GM12878 (cell line): ENCODE measurements around the gene GNAT3. TPM values are rescaled to one million over a fixed set of nuclear protein-coding genes. Genes with fewer than 3 reads are reported as not detected.

Experiments used
- ATAC-seq: fragments of 200-7000 bp; cut with Tn5 transposase; 3 replicates; pipeline ENCODE4 v1.9.1; 2020; ENCODE audit warnings: mild to moderate bottlenecking, moderate library complexity
- BruUV-seq: library from RNA; stranded (reverse); fragments of 400-500 nt; replicated peaks from 2 replicates; lab custom pipeline; 2021; lab: Mats Ljungman, UMichigan
- CTCF ChIA-PET: fragments of 300-600 bp; sonication (Branson Sonifier 250); formaldehyde crosslinking; extraction: SDS; loops from one replicate; lab custom pipeline; 2021; ENCODE audit warnings: inconsistent platforms; lab: Yijun Ruan, JAX
- POLR2A ChIA-PET: fragments of 350-600 bp; formaldehyde crosslinking; extraction: SDS; loops from one replicate; lab custom pipeline; 2021; ENCODE audit warnings: inconsistent platforms; lab: Charles Lee
- RAD21 ChIA-PET: fragments of 300-600 bp; sonication (Branson Sonifier 250); formaldehyde crosslinking; loops from one replicate; lab custom pipeline; 2023; ENCODE audit warnings: antibody characterized with exemption; ENCODE audit not compliant: unreplicated experiment; lab: Charles Lee
- SMC1A ChIA-PET: fragments of 300-600 bp; sonication (Branson Sonifier 250); formaldehyde crosslinking; loops from one replicate; lab custom pipeline; 2023; ENCODE audit not compliant: unreplicated experiment, uncharacterized antibody; lab: Charles Lee
- DNase-seq: peaks from one replicate; pipeline ENCODE4 v3.0.0-alpha.2; 2011; ENCODE audit warnings: low read depth, low spot score
- FAIRE-seq: peaks from 3 replicates; lab custom pipeline; 2011; peaks lifted over from hg19 to GRCh38; lab: Jason Lieb, UNC
- H2AFZ ChIP-seq: 2 replicates; pipeline ENCODE4 v1.6.0; 2011; ENCODE audit warnings: low read depth, low read length, control low read depth; ENCODE audit not compliant: control insufficient read depth
- H3K27ac ChIP-seq: 2 replicates; pipeline ENCODE4 v1.5.1; 2011; ENCODE audit warnings: control low read depth; ENCODE audit not compliant: control insufficient read depth, insufficient read depth
- H3K27me3 ChIP-seq, 2 experiments: replicated peaks in 1 of 2; 2 replicates each; pipeline versions ENCODE4 v1.6.0 to v1.6.1; 2011; ENCODE audit warnings: low read length in 1 of 2; ENCODE audit not compliant: control insufficient read depth in 2 of 2, insufficient read depth in 2 of 2
- H3K36me3 ChIP-seq, 2 experiments: 2 replicates each; pipeline ENCODE4 v1.5.1; 2011; ENCODE audit warnings: low read length in 1 of 2; ENCODE audit not compliant: control insufficient read depth in 2 of 2, insufficient read depth in 2 of 2
- H3K4me1 ChIP-seq: 2 replicates; pipeline ENCODE4 v1.6.1; 2011; ENCODE audit warnings: mild to moderate bottlenecking, low read length, moderate library complexity, mixed read lengths; ENCODE audit not compliant: control insufficient read depth, insufficient read depth
- H3K4me2 ChIP-seq: 2 replicates; pipeline ENCODE4 v1.6.0; 2011; ENCODE audit warnings: control low read depth; ENCODE audit not compliant: control insufficient read depth, insufficient read depth
- H3K4me3 ChIP-seq: fragments of 200-600 bp; sonication (generic); 2 replicates; pipeline ENCODE4 v1.5.1; 2016
- H3K79me2 ChIP-seq: 2 replicates; pipeline ENCODE4 v1.6.0; 2011; ENCODE audit warnings: low read length; ENCODE audit not compliant: control insufficient read depth, insufficient read depth
- H3K9ac ChIP-seq: 2 replicates; pipeline ENCODE4 v1.8.0; 2011; ENCODE audit warnings: low read length, control low read depth, mixed read lengths; ENCODE audit not compliant: control insufficient read depth, insufficient read depth
- H3K9me3 ChIP-seq: replicated peaks from 3 replicates; pipeline ENCODE4 v1.5.1; 2011; ENCODE audit warnings: mild to moderate bottlenecking, low read length; ENCODE audit not compliant: control insufficient read depth, insufficient read depth
- H4K20me1 ChIP-seq: 2 replicates; pipeline ENCODE4 v1.6.0; 2011; ENCODE audit not compliant: control insufficient read depth, insufficient read depth
- ATF2 ChIP-seq: IDR thresholded peaks from 2 replicates; pipeline ENCODE4 v1.6.1; 2012; ENCODE audit warnings: low read length, inconsistent platforms
- CEBPZ ChIP-seq: fragments of 150-350 bp; IDR thresholded peaks from 2 replicates; pipeline ENCODE4 v1.6.1; 2016; ENCODE audit warnings: low read depth, low read length
- CREM ChIP-seq: IDR thresholded peaks from 2 replicates; pipeline ENCODE4 v1.6.1; 2014; ENCODE audit warnings: antibody characterized with exemption, low read depth
- EZH2 ChIP-seq: IDR thresholded peaks from 2 replicates; pipeline ENCODE4 v1.6.1; 2012; ENCODE audit warnings: low read depth, mild to moderate bottlenecking, control low read depth, inconsistent platforms, low read length, borderline replicate concordance; ENCODE audit not compliant: control insufficient read depth
- FOXM1 ChIP-seq: IDR thresholded peaks from 2 replicates; pipeline ENCODE4 v1.6.1; 2012; ENCODE audit warnings: low read depth, mild to moderate bottlenecking, inconsistent platforms, low read length, moderate library complexity
- GATAD2B ChIP-seq: fragments of 450-650 bp; conservative IDR thresholded peaks from 2 replicates; pipeline ENCODE4 v1.6.1; 2017; ENCODE audit warnings: low read depth, mild to moderate bottlenecking, moderate library complexity
- IRF4 ChIP-seq: IDR thresholded peaks from 2 replicates; pipeline ENCODE4 v1.6.1; 2011; ENCODE audit warnings: low read depth, low read length
- JUND ChIP-seq: IDR thresholded peaks from 2 replicates; pipeline ENCODE4 v1.6.1; 2012; ENCODE audit warnings: low read depth, mild to moderate bottlenecking, low read length, improper control_type of control experiment, moderate library complexity
- KLF5 ChIP-seq: fragments of 450-650 bp; IDR thresholded peaks from 2 replicates; pipeline ENCODE4 v1.6.1; 2014; ENCODE audit warnings: mild to moderate bottlenecking; ENCODE audit not compliant: partially characterized antibody
- MTA3 ChIP-seq: IDR thresholded peaks from 2 replicates; pipeline ENCODE4 v1.6.1; 2012; ENCODE audit warnings: low read length, inconsistent platforms, borderline replicate concordance
- NFYB ChIP-seq: IDR thresholded peaks from 2 replicates; pipeline ENCODE4 v1.6.1; 2011; ENCODE audit warnings: low read depth, mild to moderate bottlenecking, low read length, improper control_type of control experiment, moderate library complexity; ENCODE audit not compliant: insufficient read depth
- NKRF ChIP-seq: fragments of 450-650 bp; conservative IDR thresholded peaks from 2 replicates; pipeline ENCODE4 v1.6.1; 2017; ENCODE audit warnings: mild to moderate bottlenecking, moderate library complexity
- NR2C2 ChIP-seq: IDR thresholded peaks from 2 replicates; pipeline ENCODE4 v1.6.1; 2011; ENCODE audit warnings: borderline replicate concordance, low read depth; ENCODE audit not compliant: control insufficient read depth, insufficient read length
- RFX5 ChIP-seq: IDR thresholded peaks from 2 replicates; pipeline ENCODE4 v1.6.1; 2011; ENCODE audit warnings: low read depth, low read length, improper control_type of control experiment
- SMC3 ChIP-seq: IDR thresholded peaks from 2 replicates; pipeline ENCODE4 v1.6.1; 2011; ENCODE audit warnings: low read length, improper control_type of control experiment, borderline replicate concordance
- SPI1 ChIP-seq: IDR thresholded peaks from 2 replicates; pipeline ENCODE4 v1.6.1; 2011; ENCODE audit warnings: low read depth, mild to moderate bottlenecking, low read length, moderate library complexity, borderline replicate concordance; ENCODE audit not compliant: insufficient read depth
- ZNF622 ChIP-seq: fragments of 450-650 bp; IDR thresholded peaks from 2 replicates; pipeline ENCODE4 v1.6.1; 2017; ENCODE audit warnings: mild to moderate bottlenecking, inconsistent platforms
- ZSCAN29 ChIP-seq: fragments of 450-650 bp; IDR thresholded peaks from 2 replicates; pipeline ENCODE4 v1.6.1; 2017; ENCODE audit warnings: mild to moderate bottlenecking, moderate library complexity
- whole genome bisulfite sequencing: methylation state at CpG from one replicate; pipeline ENCODE4 v1.1.6; 2016; ENCODE audit warnings: low lambda C conversion rate; ENCODE audit not compliant: insufficient replicate concordance, insufficient coverage; ENCODE audit errors: missing lambda C conversion rate; 5-methylcytosine and 5-hydroxymethylcytosine counted together
- in situ Hi-C: fragments of 300-500 bp; cut with MboI; formaldehyde crosslinking; loops from 9 replicates; pipeline ENCODE4 v1.14.3; 2018; ENCODE audit warnings: mixed read lengths
- intact Hi-C: fragments of 100-400 bp; cut with micrococcal nuclease; formaldehyde crosslinking; loops from one replicate; pipeline ENCODE4 v1.14.2; 2022; ENCODE audit not compliant: unreplicated experiment
- polyA plus RNA-seq, 11 experiments: library from polyadenylated mRNA; depleted of rRNA in 4 of 11; unstranded in 6 of 11; stranded (reverse) in 5 of 11; fragments of >200 nt; fragmentation: Nextera tagmentation in 4 of 11; fragmentation: Illumina TruSeq in 1 of 11; extraction: Ambion mirVana in 4 of 11; extraction: Trizol in 1 of 11; gene quantifications; 1 replicate in 1 of 11; 2 replicates in 10 of 11; pipeline versions ENCODE4 v1.2.1 to v1.2.3, GENCODE V29; 2011 to 2016; ENCODE audit warnings: inconsistent platforms in 2 of 11, missing spikeins in 2 of 11, low read depth in 1 of 11
- total RNA-seq, 4 experiments: library from RNA; depleted of rRNA in 3 of 4; stranded (reverse); fragments of >200 nt in 3 of 4; fragmentation: Illumina TruSeq in 1 of 4; extraction: Trizol in 1 of 4; gene quantifications; 2 replicates each; pipeline versions ENCODE4 v1.2.1 to v1.2.3, GENCODE V29; 2013 to 2021

GNAT3 gene
- total and polyA plus RNA-seq, 10 of the 15 experiments (the other 5 are each of a cell fraction or from before 2014, with no cell fraction given): 1.7 to 8.3 (median 5.8) TPM; not detected in 1

- FAIRE-seq: no peak
These were observed 30.5 kb downstream of the GNAT3 start for GRCh38 chr7:80481196-80481884.

More at GRCh38 chr7:80481196-80481884, 30.5 kb downstream of the GNAT3 start:
- H3K9me3 ChIP-seq: no peaks in the 10 kb centered on the region
- 46% methylated on average over 2 of the region's 2 CpGs for WGBS
- no peak overlapping the region for H3K4me2 ChIP-seq
- H4K20me1 ChIP-seq: no peaks in the 10 kb centered on the region
- H3K27me3 ChIP-seq: no peaks in the 10 kb centered on the region
- ChIA-PET CTCF (no interaction called here), SMC1A (no interaction called here), RAD21 (no interaction called here), POLR2A (no interaction called here)
- H3K79me2 ChIP-seq: no peaks in the 10 kb centered on the region
- no peak overlapping the region for H2AFZ ChIP-seq
- in situ Hi-C loops (no loop called here), intact Hi-C loops (no loop called here)
- H3K27ac ChIP-seq: no peak overlapping the region
- H3K9ac ChIP-seq: no peak overlapping the region
- H3K4me3 ChIP-seq: no peak overlapping the region
- no peaks in the 10 kb centered on the region for H3K36me3 ChIP-seq
- no peak for ATAC-seq
- BruUV-seq: no TSS peak
- no peak for TF ChIP-seq ATF2
- no peak for TF ChIP-seq KLF5
- no peak for TF ChIP-seq RFX5
- no peak for TF ChIP-seq IRF4
- TF ChIP-seq EZH2: no peak
- no peak for TF ChIP-seq NKRF
- TF ChIP-seq CREM: no peak
- no peak for TF ChIP-seq FOXM1
- no peak for TF ChIP-seq GATAD2B
- TF ChIP-seq SMC3: no peak
- no peak for TF ChIP-seq ZSCAN29
- TF ChIP-seq MTA3: no peak
- TF ChIP-seq ZNF622: no peak
- TF ChIP-seq JUND: no peak
- no peak for TF ChIP-seq SPI1
- TF ChIP-seq NR2C2: no peak
- TF ChIP-seq CEBPZ: no peak
- no peak for TF ChIP-seq NFYB
- no peak for DNase-seq
- H3K4me1 ChIP-seq: no peaks in the 10 kb centered on the region
